Mucosa of descending colon (tissue), 3 donors: ENCODE results near the gene AP1S3. TPM values are rescaled to one million over a fixed set of nuclear protein-coding genes. Genes with fewer than 3 reads are reported as not detected.
"Not testable (repeated sequence)": the region's sequence is repeated elsewhere in the genome, so short reads cannot be mapped to it uniquely, and the experiment has no call there.

Experiments used
- ATAC-seq: fragments of 200-7000 bp; cut with Tn5 transposase; one replicate; pipeline ENCODE4 v1.9.1; 2020; ENCODE audit warnings: mild to moderate bottlenecking, moderate library complexity
- DNase-seq, 3 donors: peaks; one replicate each; pipeline ENCODE4 v3.0.0-alpha.2; 2020
- H3K36me3 ChIP-seq: fragments of 200-600 bp; one replicate; pipeline ENCODE4 v1.8.0; 2021; ENCODE audit warnings: low read depth, mild to moderate bottlenecking
- H3K4me1 ChIP-seq: fragments of 200-600 bp; one replicate; pipeline ENCODE4 v1.8.0; 2021; ENCODE audit warnings: low read depth, mild to moderate bottlenecking
- H3K4me3 ChIP-seq: fragments of 200-600 bp; one replicate; pipeline ENCODE4 v1.8.0; 2021; ENCODE audit warnings: mild to moderate bottlenecking
- H3K9me3 ChIP-seq: fragments of 200-600 bp; one replicate; pipeline ENCODE4 v1.8.0; 2021; ENCODE audit warnings: mild to moderate bottlenecking
- intact Hi-C, 2 donors: fragments of 100-400 bp; cut with DNase I in 1 of 2; cut with micrococcal nuclease in 1 of 2; formaldehyde crosslinking; loops; one replicate each; pipeline versions ENCODE4 v1.11.0 to v1.11.1; 2022; cut with DNase I, micrococcal nuclease
- total RNA-seq, 3 donors: library from RNA; stranded (reverse); fragmentation: NEBNext Ultra II Directional in 2 of 3; extraction: Animal tissue kit (Norgen Biotek cat#: 25700) in 2 of 3; gene quantifications; one replicate each; pipeline versions ENCODE4 v1.2.1 to v1.2.4, GENCODE V29; 2021 to 2023
- TF ChIP-seq, protein P1 (sequence below): fragments of 200-600 bp; IDR thresholded peaks from one replicate; pipeline ENCODE4 v1.8.0; 2022; ENCODE audit warnings: antibody characterized with exemption, mild to moderate bottlenecking
- donor health status: DM: no; HTN: no; CAD: no; lungs with moderate emphysema.
- donor health status: DM: no; HTN: no; CAD: no.
- donor health status: DM: no; HTN: yes; CAD: no.

Gene AP1S3
- total RNA-seq, 3 donors from 2014 or later, result 3.5 to 8.6 (median 5.0) TPM

DNA sequence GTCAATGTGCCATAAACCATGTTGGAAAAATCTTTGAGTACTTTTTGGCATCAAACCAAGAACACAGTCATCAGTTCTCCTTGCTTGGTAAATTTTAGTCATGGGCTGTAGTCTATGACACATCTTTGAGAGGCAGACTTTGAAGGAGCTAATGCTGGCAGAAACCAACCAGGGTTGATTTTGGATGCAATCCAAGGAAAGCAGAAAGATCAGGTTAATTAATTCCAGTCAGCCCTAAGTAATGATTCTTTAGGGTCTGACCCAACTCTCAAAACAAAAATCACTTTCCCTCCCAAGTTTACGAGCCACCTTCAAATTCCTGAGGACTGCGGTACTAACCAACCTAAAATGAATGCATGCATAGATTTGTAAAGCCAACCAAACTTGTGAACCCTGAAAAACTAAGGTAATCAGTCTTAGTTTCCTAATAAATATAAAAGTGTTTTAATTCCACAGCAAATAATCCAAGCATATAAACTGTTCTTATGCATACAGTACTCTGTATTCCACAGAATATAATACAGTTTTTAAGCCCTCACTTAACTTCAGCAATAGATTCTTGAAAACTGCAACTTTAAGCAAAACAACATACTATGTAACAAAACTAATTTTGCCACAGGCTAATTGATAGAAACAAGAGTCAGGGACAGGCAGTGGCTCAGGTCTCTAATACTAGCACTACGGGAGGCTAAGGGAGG, 22.0 kb downstream of the AP1S3 start:
- Histone ChIP-seq H3K4me3 (no peak overlapping the region), H3K4me1 (no peaks in the 10 kb centered on the region), H3K36me3 (no peaks in the 10 kb centered on the region), H3K9me3 (no peaks in the 10 kb centered on the region)
- peak; percentile 50 for ATAC-seq
- DNase-seq, result no peak
- intact Hi-C loops, result no loop called here
- TF ChIP-seq, protein P1, sequence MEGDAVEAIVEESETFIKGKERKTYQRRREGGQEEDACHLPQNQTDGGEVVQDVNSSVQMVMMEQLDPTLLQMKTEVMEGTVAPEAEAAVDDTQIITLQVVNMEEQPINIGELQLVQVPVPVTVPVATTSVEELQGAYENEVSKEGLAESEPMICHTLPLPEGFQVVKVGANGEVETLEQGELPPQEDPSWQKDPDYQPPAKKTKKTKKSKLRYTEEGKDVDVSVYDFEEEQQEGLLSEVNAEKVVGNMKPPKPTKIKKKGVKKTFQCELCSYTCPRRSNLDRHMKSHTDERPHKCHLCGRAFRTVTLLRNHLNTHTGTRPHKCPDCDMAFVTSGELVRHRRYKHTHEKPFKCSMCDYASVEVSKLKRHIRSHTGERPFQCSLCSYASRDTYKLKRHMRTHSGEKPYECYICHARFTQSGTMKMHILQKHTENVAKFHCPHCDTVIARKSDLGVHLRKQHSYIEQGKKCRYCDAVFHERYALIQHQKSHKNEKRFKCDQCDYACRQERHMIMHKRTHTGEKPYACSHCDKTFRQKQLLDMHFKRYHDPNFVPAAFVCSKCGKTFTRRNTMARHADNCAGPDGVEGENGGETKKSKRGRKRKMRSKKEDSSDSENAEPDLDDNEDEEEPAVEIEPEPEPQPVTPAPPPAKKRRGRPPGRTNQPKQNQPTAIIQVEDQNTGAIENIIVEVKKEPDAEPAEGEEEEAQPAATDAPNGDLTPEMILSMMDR, result no peak

DNA sequence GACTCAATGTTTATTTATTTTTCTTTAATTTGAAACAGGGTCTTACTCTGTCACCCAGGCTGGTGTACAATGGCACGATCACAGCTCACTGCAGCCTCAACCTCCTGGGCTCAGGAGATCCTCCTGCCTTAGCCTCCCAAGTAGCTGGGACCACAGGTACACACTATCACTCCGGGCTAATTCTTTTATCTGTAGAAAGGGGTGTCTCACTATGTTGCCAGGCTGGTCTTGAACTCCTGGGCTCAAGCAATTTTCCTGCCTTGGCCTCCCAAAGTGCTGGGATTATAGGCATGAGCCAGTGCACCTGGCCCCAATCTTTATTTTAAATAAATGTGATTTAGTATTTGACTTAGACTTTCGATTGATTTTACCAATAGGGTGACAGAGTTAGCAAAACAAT, 22.6 kb downstream of the AP1S3 start:
- H3K4me3 ChIP-seq, DNase-seq, intact Hi-C loops, H3K4me1 ChIP-seq, H3K9me3 ChIP-seq, ATAC-seq, H3K36me3 ChIP-seq: not testable (repeated sequence)

DNA sequence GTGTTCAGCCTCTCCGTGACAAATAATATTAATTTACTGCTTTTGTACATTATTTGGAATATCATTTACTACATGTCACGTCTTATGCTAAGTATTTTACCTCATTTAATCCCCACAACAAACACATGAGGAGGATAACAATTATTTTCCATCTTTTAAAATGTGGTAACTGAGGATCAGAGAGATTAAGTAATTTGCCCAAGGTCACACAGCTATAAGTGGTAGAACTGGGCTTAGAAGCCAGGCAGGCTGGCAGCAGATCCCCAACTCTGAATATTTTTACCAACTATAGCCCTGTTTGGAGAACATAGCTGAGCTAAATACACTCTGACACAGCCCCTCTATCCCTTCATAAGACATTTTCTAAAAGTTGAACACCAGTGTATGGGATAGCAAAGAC, 24.1 kb downstream of the AP1S3 start:
- Histone ChIP-seq H3K36me3 (no peaks in the 10 kb centered on the region), H3K4me3 (no peak overlapping the region), H3K4me1 (no peaks in the 10 kb centered on the region), H3K9me3 (no peaks in the 10 kb centered on the region)
- TF ChIP-seq, protein P1, result no peak
- DNase-seq, result no peak
- ATAC-seq, result no peak
- intact Hi-C loops, result no loop called here

DNA sequence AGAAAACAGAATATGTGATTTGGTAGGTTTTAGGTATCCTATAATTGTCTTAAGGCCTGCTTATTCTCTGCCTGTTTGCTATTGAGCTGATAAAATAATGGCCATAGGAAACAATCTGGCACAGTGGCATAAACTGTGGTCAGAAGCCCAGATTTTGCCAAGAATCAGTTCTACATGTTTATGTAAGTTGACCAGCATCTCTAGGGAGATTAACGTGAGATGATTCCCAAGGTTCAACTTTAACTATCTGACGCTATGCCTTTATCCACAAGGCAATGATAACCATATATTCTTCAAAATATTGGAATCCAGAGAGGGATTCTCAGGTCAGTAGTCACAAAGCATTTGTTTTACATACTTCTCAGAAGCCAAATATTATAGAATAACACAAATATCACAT, 25.6 kb downstream of the AP1S3 start:
- Histone ChIP-seq H3K4me3 (no peak overlapping the region), H3K9me3 (no peaks in the 10 kb centered on the region), H3K4me1 (no peaks in the 10 kb centered on the region), H3K36me3 (no peaks in the 10 kb centered on the region)
- intact Hi-C loops, result no loop called here
- no peak for ATAC-seq
- no peak for DNase-seq
- TF ChIP-seq, protein P1, result no peak

DNA sequence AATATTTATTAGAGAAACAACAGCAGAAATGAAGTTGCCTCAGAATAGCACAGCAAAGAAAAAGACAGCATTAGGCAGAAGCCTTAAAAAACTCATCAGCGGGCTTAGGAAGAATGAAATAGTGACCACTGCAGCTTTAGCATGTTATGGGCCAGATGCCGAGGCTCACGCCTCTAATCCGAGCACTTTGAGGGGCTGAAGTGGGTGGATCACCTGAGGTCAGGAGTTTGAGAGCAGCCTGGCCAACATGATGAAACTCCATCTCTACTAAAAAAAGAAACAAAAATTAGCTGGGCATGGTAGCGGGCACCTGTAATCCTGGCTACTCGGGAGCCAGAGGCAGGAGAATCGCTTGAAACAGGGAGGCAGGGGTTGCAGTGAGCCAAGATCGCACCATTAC, 32.4 kb downstream of the AP1S3 start:
- H3K4me1 ChIP-seq, result no peaks in the 10 kb centered on the region
- no peak for DNase-seq
- ATAC-seq, result no peak
- intact Hi-C loops, result no loop called here
- no peaks in the 10 kb centered on the region for H3K36me3 ChIP-seq
- TF ChIP-seq, protein P1, result no peak
- no peak overlapping the region for H3K4me3 ChIP-seq
- H3K9me3 ChIP-seq, result no peaks in the 10 kb centered on the region

DNA sequence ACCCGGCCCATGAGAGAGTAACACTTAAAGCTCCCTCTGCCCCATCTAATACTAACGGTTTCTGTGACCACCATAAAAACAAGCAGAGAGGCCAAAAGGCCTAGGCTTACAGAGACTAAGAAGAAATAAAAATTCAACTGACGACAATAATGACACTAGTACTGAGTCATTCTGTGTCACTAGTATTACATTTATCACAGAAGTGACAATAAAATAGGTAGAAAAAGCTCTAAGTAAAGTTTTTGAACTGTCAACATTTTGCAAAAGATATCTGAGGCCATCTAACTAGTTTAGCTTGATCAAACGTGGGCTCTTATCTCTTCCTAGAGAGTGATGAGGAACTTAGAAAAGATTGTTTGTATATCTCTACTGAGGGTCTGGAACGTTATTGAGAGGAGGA, 35.6 kb downstream of the AP1S3 start:
- intact Hi-C loops, result no loop called here
- Histone ChIP-seq H3K9me3 (no peaks in the 10 kb centered on the region), H3K4me1 (no peaks in the 10 kb centered on the region), H3K36me3 (no peaks in the 10 kb centered on the region), H3K4me3 (no peak overlapping the region)
- TF ChIP-seq, protein P1, result no peak
- DNase-seq (no peak), ATAC-seq (no peak)
